ELF-1 (cell line): ENCODE data around the gene TNRC18.

Source experiments
- DNase-seq: peaks from one replicate; pipeline ENCODE4 v3.0.0-alpha.2; 2016; ENCODE audit warnings: low read depth, low spot score

Gene TNRC18

GRCh38 chr7:5404421-5404826 lies 19.2 kb downstream of the TNRC18 start:
- no peak for DNase-seq

GRCh38 chr7:5403442-5403841 lies 20.2 kb downstream of the TNRC18 start:
- no peak for DNase-seq

GRCh38 chr7:5397736-5398135 lies 25.9 kb downstream of the TNRC18 start:
- no peak for DNase-seq

- DNase-seq = peak; percentile 55
These were observed 26.5 kb downstream of the TNRC18 start for GRCh38 chr7:5396999-5397663.

GRCh38 chr7:5396542-5396941 lies 27.1 kb downstream of the TNRC18 start:
- DNase-seq = no peak

- no peak for DNase-seq
These were observed 28.4 kb downstream of the TNRC18 start for GRCh38 chr7:5395246-5395645.

GRCh38 chr7:5394264-5395105 lies 29.1 kb downstream of the TNRC18 start:
- no peak for DNase-seq

- DNase-seq = no peak
These were observed 29.9 kb downstream of the TNRC18 start for GRCh38 chr7:5393748-5394147.

- DNase-seq = no peak
These were observed 30.3 kb downstream of the TNRC18 start for GRCh38 chr7:5393328-5393727.

- no peak for DNase-seq
These were observed 32.7 kb downstream of the TNRC18 start for GRCh38 chr7:5390918-5391317.

GRCh38 chr7:5388905-5389433 lies 34.7 kb downstream of the TNRC18 start:
- no peak for DNase-seq

- no peak for DNase-seq
These were observed 35.2 kb downstream of the TNRC18 start for GRCh38 chr7:5388273-5388901.

GRCh38 chr7:5387711-5388245 lies 35.9 kb downstream of the TNRC18 start:
- DNase-seq = no peak

GRCh38 chr7:5384618-5385017 lies 39.0 kb downstream of the TNRC18 start:
- DNase-seq = no peak

GRCh38 chr7:5383314-5384098 lies 40.1 kb downstream of the TNRC18 start:
- no peak for DNase-seq

- DNase-seq = peak; percentile 71
These were observed 41.2 kb downstream of the TNRC18 start for GRCh38 chr7:5382281-5382892.

GRCh38 chr7:5381071-5381772 lies 42.4 kb downstream of the TNRC18 start:
- DNase-seq = no peak

GRCh38 chr7:5380350-5381070 lies 43.1 kb downstream of the TNRC18 start:
- no peak for DNase-seq

GRCh38 chr7:5379546-5379945 lies 44.1 kb downstream of the TNRC18 start:
- DNase-seq = no peak

GRCh38 chr7:5377816-5378215 lies 45.8 kb downstream of the TNRC18 start:
- DNase-seq = no peak
